ENCODE data around the gene SSB.
"Not testable (repeated sequence)": the region's sequence is repeated elsewhere in the genome, so short reads cannot be mapped to it uniquely, and the experiment has no call there.

SSB gene

GRCh38 chr2:169838743-169839489, 40.2 kb downstream of the SSB start:
- DNase-seq, result no peak

- no peak for DNase-seq
Measured at GRCh38 chr2:169839954-169840746, 41.5 kb downstream of the SSB start.

DNA sequence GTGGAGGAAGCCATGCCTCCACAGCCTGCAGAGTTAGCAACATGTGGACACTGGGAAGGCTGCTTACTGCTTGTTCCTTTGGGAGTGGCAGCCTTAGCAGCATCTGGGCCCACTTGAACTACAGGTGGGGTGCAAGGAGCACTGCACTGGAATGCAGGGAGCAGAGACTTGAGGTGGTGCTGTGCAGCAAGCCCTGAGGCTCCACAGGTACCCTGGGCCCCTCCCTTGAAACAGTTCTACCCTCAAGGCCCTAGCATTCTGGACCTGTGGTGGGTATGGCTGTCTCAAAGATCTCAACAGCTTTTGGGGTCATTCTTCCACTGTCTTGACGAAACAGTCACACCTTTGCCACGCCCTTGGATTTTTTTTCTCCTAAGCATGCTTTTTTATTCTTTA, 42.1 kb downstream of the SSB start:
- DNase-seq, result no peak

DNA sequence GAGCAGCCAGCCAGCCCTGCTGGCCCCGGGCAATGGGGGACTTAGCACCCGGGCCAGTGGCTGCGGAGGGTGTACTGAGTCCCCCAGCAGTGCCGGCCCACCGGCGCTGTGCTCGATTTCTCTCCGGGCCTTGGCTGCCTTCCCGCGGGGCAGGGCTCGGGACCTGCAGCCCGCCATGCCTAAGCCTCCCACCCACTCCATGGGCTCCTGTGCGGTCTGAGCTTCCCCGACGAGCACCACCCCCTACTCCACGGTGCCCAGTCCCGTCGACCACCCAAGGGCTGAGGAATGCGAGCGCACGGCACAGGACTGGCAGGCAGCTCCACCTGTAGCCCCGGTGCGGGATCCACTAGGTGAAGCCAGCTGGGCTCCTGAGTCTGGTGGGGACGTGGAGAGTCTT, 43.0 kb downstream of the SSB start:
- DNase-seq, result not testable (repeated sequence)

- DNase-seq, result no peak
Measured at GRCh38 chr2:169845016-169845415, 46.3 kb downstream of the SSB start.

DNA sequence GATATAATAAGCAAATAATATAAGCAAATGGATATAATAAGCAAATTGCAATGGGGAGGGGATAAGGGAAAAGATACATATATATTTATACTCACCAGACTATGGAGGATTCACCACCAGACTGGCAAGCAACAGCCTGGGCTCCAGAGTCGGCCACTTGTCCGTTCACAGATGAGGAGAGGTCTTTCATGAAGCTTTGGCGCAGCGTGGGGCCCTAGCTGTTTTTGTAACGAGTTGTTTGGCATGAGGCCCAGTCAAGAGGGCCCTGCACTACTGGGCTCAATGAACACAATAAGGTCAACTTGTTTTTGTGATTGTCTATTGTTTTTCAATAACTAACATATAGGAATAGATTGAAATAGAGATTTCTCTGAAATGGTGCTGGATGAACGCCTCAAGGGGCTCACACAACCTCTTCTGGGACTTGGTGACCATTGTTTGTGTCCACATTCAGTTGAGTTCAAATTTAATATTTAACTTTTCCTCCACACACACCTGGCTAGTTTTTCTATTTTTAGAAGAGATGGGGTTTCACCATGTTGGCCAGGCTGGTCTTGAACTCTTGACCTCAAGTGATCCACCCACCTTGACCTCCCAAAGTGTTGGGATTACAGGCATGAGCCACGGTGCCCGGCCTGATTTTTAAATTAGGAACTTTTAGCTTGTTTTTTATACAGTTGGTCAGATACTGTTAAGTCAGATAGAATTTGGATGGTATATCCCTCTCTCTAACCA, 50.5 kb downstream of the SSB start:
- DNase-seq, result peak; percentile 37 to 44

GRCh38 chr2:169849710-169850109, 51.0 kb downstream of the SSB start:
- DNase-seq, result peak in 1 of 2 experiments; percentile 1

GRCh38 chr2:169853041-169853668, 54.5 kb downstream of the SSB start:
- no peak for DNase-seq

DNA sequence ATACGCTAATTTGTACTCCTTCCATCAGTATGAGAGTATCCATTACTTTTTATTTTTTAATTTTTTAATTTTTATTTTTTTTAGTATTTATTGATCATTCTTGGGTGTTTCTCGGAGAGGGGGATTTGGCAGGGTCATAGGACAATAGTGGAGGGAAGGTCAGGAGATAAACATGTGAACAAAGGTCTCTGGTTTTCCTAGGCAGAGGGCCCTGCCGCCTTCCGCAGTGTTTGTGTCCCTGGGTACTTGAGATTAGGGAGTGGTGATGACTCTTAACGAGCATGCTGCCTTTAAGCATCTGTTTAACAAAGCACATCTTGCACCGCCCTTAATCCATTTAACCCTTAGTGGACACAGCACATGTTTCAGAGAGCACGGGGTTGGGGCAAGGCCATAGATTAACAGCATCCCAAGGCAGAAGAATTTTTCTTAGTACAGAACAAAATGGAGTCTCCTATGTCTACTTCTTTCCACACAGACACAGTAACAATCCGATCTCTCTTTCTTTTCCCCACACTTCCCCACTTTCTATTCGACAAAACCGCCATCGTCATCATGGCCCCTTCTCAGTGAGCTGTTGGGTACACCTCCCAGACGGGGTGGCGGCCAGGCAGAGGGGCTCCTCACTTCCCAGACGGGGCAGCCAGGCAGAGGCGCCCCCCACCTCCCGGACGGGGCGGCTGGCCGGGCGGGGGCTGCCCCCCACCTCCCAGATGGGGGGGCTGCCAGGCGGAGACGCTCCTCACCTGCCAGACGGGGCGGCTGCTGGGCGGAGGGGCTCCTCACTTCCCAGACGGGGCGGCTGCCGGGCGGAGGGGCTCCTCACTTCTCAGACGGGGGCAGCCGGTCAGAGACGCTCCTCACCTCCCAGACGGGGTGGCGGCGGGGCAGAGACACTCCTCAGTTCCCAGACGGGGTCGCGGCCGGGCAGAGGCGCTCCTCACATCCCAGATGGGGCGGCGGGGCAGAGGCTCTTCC, 56.9 kb downstream of the SSB start:
- not testable (repeated sequence) for DNase-seq

GRCh38 chr2:169859423-169859822, 60.8 kb downstream of the SSB start:
- no peak for DNase-seq

GRCh38 chr2:169860149-169860548, 61.5 kb downstream of the SSB start:
- DNase-seq, result no peak
